OCI-LY1 (cell line): Measurements from ENCODE around the gene MAP7.

Experiments
- CTCF ChIP-seq: fragments of 200-600 bp; sonication (generic), shearing (Covaris generic); IDR thresholded peaks from 2 replicates; pipeline ENCODE4 v1.5.1; 2017; ENCODE audit warnings: mild to moderate bottlenecking, antibody characterized with exemption, low read length, moderate library complexity, mixed read lengths
- EZH2 ChIP-seq: fragments of 200-600 bp; sonication (generic), shearing (Covaris generic); IDR thresholded peaks from 2 replicates; pipeline ENCODE4 v1.8.0; 2017; ENCODE audit warnings: borderline replicate concordance, mixed run types, mild to moderate bottlenecking, antibody characterized with exemption, low read length, moderate library complexity, mixed read lengths

- no peak for TF ChIP-seq CTCF
- TF ChIP-seq EZH2 = no peak
These were observed 72.7 kb downstream of the MAP7 start for GRCh38 chr6:136477548-136477947.
